Measurements from ENCODE around the gene COL4A4.

The COL4A4 gene

GRCh38 chr2:227150222-227150936 is 13.6 kb downstream of the COL4A4 start:
- no peak for TF ChIP-seq CTCF (IDR thresholded peaks at IDR 0.05; ENCODE audit: low read depth, low read length)
- H3K4me3 ChIP-seq (ENCODE audit: low read depth, low read length): no peak overlapping the region

- H3K4me3 ChIP-seq (ENCODE audit: low read depth, low read length): no peak overlapping the region
- TF ChIP-seq CTCF (IDR thresholded peaks at IDR 0.05; ENCODE audit: low read depth, low read length): no peak
Observed at GRCh38 chr2:227148106-227148505, 15.9 kb downstream of the COL4A4 start.

GRCh38 chr2:227147023-227147422 is 17.0 kb downstream of the COL4A4 start:
- no peak for TF ChIP-seq CTCF (IDR thresholded peaks at IDR 0.05; ENCODE audit: low read depth, low read length)

GRCh38 chr2:227146456-227146855 is 17.5 kb downstream of the COL4A4 start:
- H3K4me3 ChIP-seq (ENCODE audit: low read depth, low read length): no peak overlapping the region
- no peak for TF ChIP-seq CTCF (IDR thresholded peaks at IDR 0.05; ENCODE audit: low read depth, low read length)

More at GRCh38 chr2:227147023-227147422, 17.0 kb downstream of the COL4A4 start:
- no peak overlapping the region for H3K4me3 ChIP-seq (ENCODE audit: low read depth, low read length)

GRCh38 chr2:227143895-227144294 is 20.1 kb downstream of the COL4A4 start:
- no peak overlapping the region for H3K4me3 ChIP-seq (ENCODE audit: low read depth, low read length)
- no peak for TF ChIP-seq CTCF (IDR thresholded peaks at IDR 0.05; ENCODE audit: low read depth, low read length)

- no peak overlapping the region for H3K4me3 ChIP-seq (ENCODE audit: low read depth, low read length)
- no peak for TF ChIP-seq CTCF (IDR thresholded peaks at IDR 0.05; ENCODE audit: low read depth, low read length)
Observed at GRCh38 chr2:227141301-227141700, 22.7 kb downstream of the COL4A4 start.

- TF ChIP-seq CTCF (IDR thresholded peaks at IDR 0.05; ENCODE audit: low read depth, low read length): no peak
- H3K4me3 ChIP-seq (ENCODE audit: low read depth, low read length): no peak overlapping the region
Observed at GRCh38 chr2:227134591-227134990, 29.4 kb downstream of the COL4A4 start.

All from WI38 (cell line).